Ramos (cell line): Measurements from ENCODE around the gene ITGBL1.

Source experiments
- in situ Hi-C: fragments of 300-500 bp; cut with MboI; formaldehyde crosslinking; loops from one replicate; pipeline ENCODE4 v1.14.3; 2022; ENCODE audit warnings: low sequenced_read_pairs; ENCODE audit not compliant: unreplicated experiment

Gene ITGBL1

GRCh38 chr13:101621099-101621498, 168.6 kb downstream of the ITGBL1 start:
- in situ Hi-C loops: no loop called here

DNA sequence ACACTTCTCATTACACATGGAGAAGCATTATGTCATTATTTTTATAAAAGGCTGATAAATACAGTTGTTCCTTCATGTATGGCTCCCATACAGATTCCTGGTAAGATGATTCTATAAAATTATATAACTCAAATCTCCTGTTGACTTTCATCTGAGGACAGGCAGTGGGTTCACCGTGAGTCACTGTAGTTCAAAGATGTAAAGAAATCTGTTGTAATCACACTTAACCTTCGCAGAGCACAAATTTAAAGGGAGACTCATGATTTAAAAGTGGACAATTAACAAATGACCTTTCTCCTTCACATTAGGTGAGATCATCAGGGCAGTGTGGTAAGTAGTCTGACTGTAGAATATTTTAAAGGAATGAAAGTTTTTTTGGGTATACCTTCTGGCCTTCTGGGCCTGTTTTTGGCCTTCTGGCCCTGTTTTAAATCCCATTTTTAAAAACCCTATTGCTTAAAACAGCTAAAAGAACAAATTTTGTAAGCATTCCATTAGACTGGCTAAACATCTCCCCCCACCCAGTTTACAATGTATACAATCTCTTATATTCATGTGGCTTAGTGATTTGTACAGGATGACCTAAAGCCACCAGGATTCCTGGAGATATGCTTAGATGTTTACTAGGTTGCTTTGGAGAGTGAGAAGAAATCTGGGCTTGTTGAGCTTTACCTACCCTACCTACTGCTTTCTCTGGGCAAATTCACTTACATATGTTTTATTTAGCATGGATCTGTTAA, 171.2 kb downstream of the ITGBL1 start:
- in situ Hi-C loops: no loop called here

GRCh38 chr13:101624210-101624922, 171.9 kb downstream of the ITGBL1 start:
- in situ Hi-C loops: no loop called here

- in situ Hi-C loops: no loop called here
Measured at GRCh38 chr13:101624981-101625380, 172.5 kb downstream of the ITGBL1 start.

- in situ Hi-C loops: no loop called here
Measured at GRCh38 chr13:101626925-101627555, 174.6 kb downstream of the ITGBL1 start.

GRCh38 chr13:101627556-101627943, 175.1 kb downstream of the ITGBL1 start:
- in situ Hi-C loops: no loop called here

DNA sequence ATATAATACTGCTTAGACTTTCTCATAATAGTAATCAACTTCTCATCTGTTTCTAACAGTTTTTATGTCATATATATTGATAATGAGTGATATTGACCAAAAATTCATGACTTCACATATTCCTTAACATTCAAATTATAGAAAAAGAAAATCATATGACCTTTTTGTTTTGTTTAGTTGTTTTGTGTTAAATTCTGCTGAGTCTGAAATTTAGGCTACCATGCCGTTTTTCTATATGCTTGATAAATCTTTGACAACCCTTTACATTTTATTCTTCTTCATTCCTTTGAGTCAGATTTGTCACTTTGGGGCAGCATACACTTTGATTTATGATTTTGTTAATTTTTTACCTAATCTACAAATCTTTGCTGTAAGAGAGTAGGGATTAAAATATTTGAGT, 176.4 kb downstream of the ITGBL1 start:
- in situ Hi-C loops: no loop called here

DNA sequence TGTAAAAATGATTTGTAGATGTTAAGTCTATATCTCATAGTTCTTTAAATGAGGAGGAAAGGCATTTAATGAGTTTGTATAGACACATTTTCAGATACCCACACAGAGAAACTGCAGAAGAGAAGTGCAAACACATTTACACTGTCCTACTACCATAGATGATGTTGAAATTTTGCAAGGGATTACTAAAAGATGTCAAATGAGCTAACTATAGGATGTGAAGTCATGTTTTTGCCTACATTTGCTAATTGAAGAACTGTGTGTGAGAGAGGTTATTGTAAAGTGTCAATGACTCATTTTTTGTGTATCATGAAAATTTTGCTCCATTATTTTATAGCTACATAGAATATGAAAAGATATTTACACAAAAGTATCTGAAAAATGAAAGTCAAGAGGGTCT, 178.9 kb downstream of the ITGBL1 start:
- in situ Hi-C loops: no loop called here

DNA sequence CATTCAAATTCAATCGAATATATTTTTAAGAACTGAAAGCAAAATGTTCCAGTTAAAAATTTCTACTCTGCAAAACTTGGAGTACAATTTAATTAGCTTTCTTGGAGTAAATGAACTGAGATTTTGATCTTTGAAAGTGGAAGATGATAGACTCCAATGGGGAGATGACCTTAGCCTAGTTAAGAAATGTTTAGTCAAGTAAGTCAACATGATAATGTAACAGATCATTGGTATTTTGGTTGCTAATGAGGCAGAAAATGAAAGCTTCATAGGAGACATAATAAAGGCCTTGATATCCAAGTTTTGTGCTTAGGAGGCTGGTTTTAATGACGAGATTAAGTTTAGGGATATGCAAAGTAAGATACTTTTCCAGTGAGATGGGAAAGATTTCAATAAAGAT, 181.7 kb downstream of the ITGBL1 start:
- in situ Hi-C loops: no loop called here

- in situ Hi-C loops: no loop called here
Measured at GRCh38 chr13:101639711-101640110, 187.2 kb downstream of the ITGBL1 start.

GRCh38 chr13:101640788-101641400, 188.4 kb downstream of the ITGBL1 start:
- in situ Hi-C loops: no loop called here

GRCh38 chr13:101645871-101646270, 193.4 kb downstream of the ITGBL1 start:
- in situ Hi-C loops: no loop called here

GRCh38 chr13:101647760-101648159, 195.3 kb downstream of the ITGBL1 start:
- in situ Hi-C loops: no loop called here

DNA sequence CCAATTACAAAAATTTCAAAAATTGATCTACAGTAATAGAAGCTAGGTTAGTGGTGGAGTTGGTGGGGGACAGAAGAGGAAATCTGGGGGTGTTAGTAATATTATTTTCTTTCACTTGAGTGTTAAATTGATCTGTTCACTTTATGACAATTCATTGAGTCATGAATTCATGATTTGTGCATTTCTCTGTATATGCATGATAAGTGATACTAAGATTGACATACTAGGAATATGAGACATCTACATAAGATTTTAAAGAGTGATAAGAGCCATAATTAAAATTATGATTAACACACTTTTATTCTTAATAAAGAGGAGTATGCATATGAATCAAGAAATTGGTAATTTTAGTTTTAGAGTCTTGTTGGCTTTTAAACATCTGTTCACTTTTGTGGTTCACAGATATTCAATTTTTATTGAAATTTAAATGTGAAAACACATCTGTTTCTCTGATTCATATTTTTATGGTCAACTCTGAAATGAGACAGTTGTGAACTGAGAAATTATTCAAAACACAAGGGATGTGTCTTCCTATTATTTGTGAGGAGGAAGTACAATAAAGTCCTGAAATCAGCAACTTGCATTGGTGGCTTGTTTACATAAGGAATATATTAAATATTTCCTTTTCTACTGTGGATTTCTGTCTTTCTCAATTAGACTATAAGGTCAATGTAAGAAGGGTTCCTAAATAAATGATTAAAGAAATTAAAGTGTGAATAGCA, 196.5 kb downstream of the ITGBL1 start:
- in situ Hi-C loops: no loop called here

DNA sequence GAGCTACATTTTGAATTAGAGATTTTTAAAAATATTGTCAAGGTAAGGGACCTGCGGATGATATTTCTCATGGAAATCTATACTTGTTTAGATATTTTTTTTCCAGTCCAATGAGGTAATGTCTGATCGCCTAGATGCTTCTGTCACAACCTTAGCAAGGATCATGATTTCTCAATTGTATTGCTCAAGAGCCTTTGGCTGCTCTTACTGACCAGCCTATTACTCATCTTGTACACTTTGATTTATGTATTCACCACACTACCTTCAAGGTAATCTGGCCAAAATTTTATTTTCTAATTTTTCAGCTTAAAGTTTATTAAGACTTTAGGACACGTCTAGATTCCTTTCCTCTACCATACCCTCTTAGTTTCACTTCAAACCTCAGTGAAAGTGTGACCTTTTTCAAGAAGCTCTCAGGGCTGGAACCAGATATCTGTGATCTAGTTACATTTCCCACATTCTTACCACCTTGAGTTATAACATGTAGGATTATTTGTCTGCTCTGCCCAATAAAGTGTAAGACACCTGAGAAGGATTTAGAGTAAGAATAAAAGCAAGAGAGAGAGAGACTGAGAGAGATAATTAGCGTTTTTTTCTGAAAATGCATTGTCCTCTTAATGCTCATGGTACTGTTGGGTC, 197.1 kb downstream of the ITGBL1 start:
- in situ Hi-C loops: no loop called here

DNA sequence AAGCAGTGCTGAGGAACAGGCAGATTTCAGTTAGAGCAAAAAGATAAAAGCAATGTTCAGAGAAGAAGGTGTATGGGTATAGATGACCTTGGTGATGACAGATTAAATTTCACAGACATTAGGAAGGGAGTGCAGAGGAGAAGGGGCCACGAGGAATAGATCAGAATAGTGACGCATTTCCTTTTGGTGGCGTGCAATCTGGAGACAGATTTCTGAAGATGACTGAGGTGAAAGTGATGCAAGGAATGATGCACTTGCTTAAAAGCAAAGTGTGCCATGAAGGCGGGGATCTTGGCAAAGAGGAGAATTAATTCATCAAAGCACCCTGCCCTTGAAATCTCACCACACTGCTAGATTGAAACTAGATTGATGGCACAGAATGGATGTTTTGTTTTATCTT, 202.4 kb downstream of the ITGBL1 start:
- in situ Hi-C loops: no loop called here

GRCh38 chr13:101655435-101655834, 203.0 kb downstream of the ITGBL1 start:
- in situ Hi-C loops: no loop called here

GRCh38 chr13:101660711-101661110, 208.2 kb downstream of the ITGBL1 start:
- in situ Hi-C loops: no loop called here

GRCh38 chr13:101661839-101662238, 209.4 kb downstream of the ITGBL1 start:
- in situ Hi-C loops: no loop called here
